ENCODE measurements around the gene GBA3.

The GBA3 gene

DNA sequence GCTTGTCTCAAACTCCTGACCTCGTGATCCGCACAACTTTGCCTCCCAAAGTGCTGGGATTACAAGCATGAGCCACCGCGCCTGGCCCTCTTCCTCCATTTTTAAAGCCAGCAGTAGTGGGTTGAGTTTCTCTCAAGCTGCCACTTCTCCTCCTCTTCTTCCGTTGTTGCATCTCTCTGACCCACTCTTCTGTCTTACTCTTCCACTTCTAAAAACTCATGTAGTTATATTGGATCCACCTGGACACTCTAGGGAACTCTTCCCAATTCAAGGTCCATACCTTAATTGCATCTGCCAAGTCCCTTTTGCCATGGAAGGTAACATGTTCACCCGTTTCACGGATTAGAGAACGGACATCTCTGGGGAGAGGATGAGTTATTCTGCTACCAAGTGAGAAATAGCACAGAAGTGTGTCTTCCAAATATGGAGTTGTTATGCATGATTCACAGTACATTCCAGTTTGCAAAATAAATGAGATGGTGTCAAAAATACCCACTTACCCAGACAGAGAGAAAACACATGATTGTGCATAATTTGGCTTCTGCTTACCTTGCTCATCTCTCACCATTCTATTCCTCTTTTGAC lies 51.8 kb downstream of the GBA3 start:
- H2AFZ ChIP-seq (ENCODE audit: low read length), result no peak overlapping the region
- H3K4me3 ChIP-seq (ENCODE audit: low read depth, low read length, poor library complexity, severe bottlenecking), result no peak overlapping the region
- H3K27me3 ChIP-seq (ENCODE audit: insufficient read depth, low read length), result no peaks in the 10 kb centered on the region
- no peaks in the 10 kb centered on the region for H3K4me1 ChIP-seq (ENCODE audit: insufficient read depth, low read length, severe bottlenecking)
- TF ChIP-seq, protein P1, sequence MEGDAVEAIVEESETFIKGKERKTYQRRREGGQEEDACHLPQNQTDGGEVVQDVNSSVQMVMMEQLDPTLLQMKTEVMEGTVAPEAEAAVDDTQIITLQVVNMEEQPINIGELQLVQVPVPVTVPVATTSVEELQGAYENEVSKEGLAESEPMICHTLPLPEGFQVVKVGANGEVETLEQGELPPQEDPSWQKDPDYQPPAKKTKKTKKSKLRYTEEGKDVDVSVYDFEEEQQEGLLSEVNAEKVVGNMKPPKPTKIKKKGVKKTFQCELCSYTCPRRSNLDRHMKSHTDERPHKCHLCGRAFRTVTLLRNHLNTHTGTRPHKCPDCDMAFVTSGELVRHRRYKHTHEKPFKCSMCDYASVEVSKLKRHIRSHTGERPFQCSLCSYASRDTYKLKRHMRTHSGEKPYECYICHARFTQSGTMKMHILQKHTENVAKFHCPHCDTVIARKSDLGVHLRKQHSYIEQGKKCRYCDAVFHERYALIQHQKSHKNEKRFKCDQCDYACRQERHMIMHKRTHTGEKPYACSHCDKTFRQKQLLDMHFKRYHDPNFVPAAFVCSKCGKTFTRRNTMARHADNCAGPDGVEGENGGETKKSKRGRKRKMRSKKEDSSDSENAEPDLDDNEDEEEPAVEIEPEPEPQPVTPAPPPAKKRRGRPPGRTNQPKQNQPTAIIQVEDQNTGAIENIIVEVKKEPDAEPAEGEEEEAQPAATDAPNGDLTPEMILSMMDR (IDR thresholded peaks at IDR 0.05; ENCODE audit: low read length), result no peak
- no peak for TF ChIP-seq EZH2 (IDR thresholded peaks at IDR 0.05; ENCODE audit: borderline replicate concordance, low read length)
- no peak overlapping the region for H3K9ac ChIP-seq (ENCODE audit: low read length)
- H4K20me1 ChIP-seq (ENCODE audit: insufficient read depth, low read length), result no peaks in the 10 kb centered on the region
- H3K27ac ChIP-seq (ENCODE audit: low read depth, low read length, poor library complexity, severe bottlenecking), result no peak overlapping the region
- no peak overlapping the region for H3K4me2 ChIP-seq (ENCODE audit: low read length)
- no peaks in the 10 kb centered on the region for H3K9me2 ChIP-seq (ENCODE audit: low read depth, low read length)
- H3K36me3 ChIP-seq (ENCODE audit: insufficient read depth, low read length), result no peaks in the 10 kb centered on the region
- no peaks in the 10 kb centered on the region for H3K9me3 ChIP-seq (ENCODE audit: low read length)
- no peaks in the 10 kb centered on the region for H3F3A ChIP-seq (ENCODE audit: insufficient read depth, low read length)
- no peaks in the 10 kb centered on the region for H3K79me2 ChIP-seq (ENCODE audit: insufficient read depth, low read length)

DNA sequence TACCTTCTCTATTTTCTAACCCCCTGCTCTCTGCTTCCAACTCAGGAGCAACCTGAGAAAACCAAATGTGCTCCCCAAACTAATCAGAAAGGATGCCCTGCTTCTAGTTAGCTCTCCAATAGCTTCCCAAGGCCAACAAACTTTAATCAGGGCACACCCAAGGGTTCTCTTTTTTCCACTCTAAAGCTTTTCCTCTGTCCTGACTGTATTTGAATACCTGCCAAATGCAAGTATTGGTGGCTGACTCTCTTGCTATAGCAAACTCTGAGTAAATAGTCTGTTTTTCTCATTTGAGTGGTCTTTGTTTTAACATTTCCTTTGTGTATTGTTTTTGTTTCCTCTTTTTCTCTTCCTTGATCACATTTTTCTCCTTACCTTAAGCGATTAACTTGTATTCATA lies 52.5 kb downstream of the GBA3 start:
- Histone ChIP-seq H2AFZ (ENCODE audit: low read length) (no peak overlapping the region), H3K36me3 (ENCODE audit: insufficient read depth, low read length) (no peaks in the 10 kb centered on the region), H3K27me3 (ENCODE audit: insufficient read depth, low read length) (no peaks in the 10 kb centered on the region), H3K4me1 (ENCODE audit: insufficient read depth, low read length, severe bottlenecking) (no peaks in the 10 kb centered on the region), H3K9me3 (ENCODE audit: low read length) (no peaks in the 10 kb centered on the region), H3K27ac (ENCODE audit: low read depth, low read length, poor library complexity, severe bottlenecking) (no peak overlapping the region), H3F3A (ENCODE audit: insufficient read depth, low read length) (no peaks in the 10 kb centered on the region), H3K9me2 (ENCODE audit: low read depth, low read length) (no peaks in the 10 kb centered on the region), H3K9ac (ENCODE audit: low read length) (no peak overlapping the region), H3K4me2 (ENCODE audit: low read length) (no peak overlapping the region), H4K20me1 (ENCODE audit: insufficient read depth, low read length) (no peaks in the 10 kb centered on the region), H3K79me2 (ENCODE audit: insufficient read depth, low read length) (no peaks in the 10 kb centered on the region), H3K4me3 (ENCODE audit: low read depth, low read length, poor library complexity, severe bottlenecking) (no peak overlapping the region)
- TF ChIP-seq EZH2 (IDR thresholded peaks at IDR 0.05; ENCODE audit: borderline replicate concordance, low read length), result no peak
- TF ChIP-seq, protein P1 (IDR thresholded peaks at IDR 0.05; ENCODE audit: low read length), result no peak

DNA sequence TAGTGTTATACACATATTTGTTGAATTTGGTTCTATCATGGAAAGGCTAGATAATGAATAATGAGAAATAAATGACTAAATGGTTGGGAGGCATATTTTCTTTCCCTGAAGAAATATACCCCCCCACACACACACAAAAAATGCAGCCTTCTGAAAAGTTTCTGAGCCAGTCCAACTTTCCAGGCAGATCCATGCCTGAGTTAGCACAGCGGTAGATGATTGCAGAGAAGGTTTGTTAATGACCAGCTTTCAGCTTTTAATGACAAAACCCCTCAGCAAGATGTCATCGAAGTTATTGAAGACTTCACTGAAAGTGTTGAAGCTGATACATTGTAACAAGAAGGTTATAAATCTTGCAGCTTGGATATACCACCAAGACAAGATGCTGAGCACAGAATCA lies 61.4 kb downstream of the GBA3 start:
- Histone ChIP-seq H3K9ac (ENCODE audit: low read length) (no peak overlapping the region), H3K4me2 (ENCODE audit: low read length) (no peak overlapping the region), H3K27me3 (ENCODE audit: insufficient read depth, low read length) (no peaks in the 10 kb centered on the region), H3K79me2 (ENCODE audit: insufficient read depth, low read length) (no peaks in the 10 kb centered on the region), H3K4me3 (ENCODE audit: low read depth, low read length, poor library complexity, severe bottlenecking) (no peak overlapping the region), H3K9me2 (ENCODE audit: low read depth, low read length) (no peaks in the 10 kb centered on the region), H3F3A (ENCODE audit: insufficient read depth, low read length) (no peaks in the 10 kb centered on the region), H3K4me1 (ENCODE audit: insufficient read depth, low read length, severe bottlenecking) (no peaks in the 10 kb centered on the region), H3K36me3 (ENCODE audit: insufficient read depth, low read length) (no peaks in the 10 kb centered on the region), H3K27ac (ENCODE audit: low read depth, low read length, poor library complexity, severe bottlenecking) (no peak overlapping the region), H3K9me3 (ENCODE audit: low read length) (no peaks in the 10 kb centered on the region), H4K20me1 (ENCODE audit: insufficient read depth, low read length) (no peaks in the 10 kb centered on the region), H2AFZ (ENCODE audit: low read length) (no peak overlapping the region)
- TF ChIP-seq, protein P1 (IDR thresholded peaks at IDR 0.05; ENCODE audit: low read length), result no peak
- TF ChIP-seq EZH2 (IDR thresholded peaks at IDR 0.05; ENCODE audit: borderline replicate concordance, low read length), result no peak

Data from OCI-LY1 (cell line).